GM12801 (cell line): ENCODE measurements around the gene PRLR.

Experiments used
- CTCF ChIP-seq: IDR thresholded peaks from one replicate; pipeline ENCODE4 v1.5.1; 2011; ENCODE audit warnings: control low read depth; ENCODE audit not compliant: insufficient read length; ENCODE audit errors: extremely low read depth

The PRLR gene

DNA sequence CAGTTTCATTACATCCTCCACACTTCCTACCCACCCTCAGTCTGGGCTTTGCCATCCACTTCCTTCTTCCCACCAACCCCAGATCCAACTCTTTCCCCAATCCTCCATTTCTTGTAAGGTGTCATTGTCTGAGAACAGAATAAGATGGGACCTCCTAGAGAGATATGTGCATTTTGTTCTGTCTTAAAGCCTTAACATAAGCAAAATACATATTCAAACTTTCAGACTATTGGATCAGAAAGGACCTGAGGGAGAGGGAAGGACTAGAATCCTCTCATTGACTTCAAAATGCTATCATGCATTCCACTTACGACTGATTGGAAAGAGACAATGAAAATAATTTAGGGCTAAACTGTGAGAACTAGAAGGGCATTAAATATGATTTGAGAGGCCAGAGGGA is 225.5 kb downstream of the PRLR start:
- no peak for TF ChIP-seq CTCF

- no peak for TF ChIP-seq CTCF
Observed at GRCh38 chr5:35004200-35004599, 226.1 kb downstream of the PRLR start.

DNA sequence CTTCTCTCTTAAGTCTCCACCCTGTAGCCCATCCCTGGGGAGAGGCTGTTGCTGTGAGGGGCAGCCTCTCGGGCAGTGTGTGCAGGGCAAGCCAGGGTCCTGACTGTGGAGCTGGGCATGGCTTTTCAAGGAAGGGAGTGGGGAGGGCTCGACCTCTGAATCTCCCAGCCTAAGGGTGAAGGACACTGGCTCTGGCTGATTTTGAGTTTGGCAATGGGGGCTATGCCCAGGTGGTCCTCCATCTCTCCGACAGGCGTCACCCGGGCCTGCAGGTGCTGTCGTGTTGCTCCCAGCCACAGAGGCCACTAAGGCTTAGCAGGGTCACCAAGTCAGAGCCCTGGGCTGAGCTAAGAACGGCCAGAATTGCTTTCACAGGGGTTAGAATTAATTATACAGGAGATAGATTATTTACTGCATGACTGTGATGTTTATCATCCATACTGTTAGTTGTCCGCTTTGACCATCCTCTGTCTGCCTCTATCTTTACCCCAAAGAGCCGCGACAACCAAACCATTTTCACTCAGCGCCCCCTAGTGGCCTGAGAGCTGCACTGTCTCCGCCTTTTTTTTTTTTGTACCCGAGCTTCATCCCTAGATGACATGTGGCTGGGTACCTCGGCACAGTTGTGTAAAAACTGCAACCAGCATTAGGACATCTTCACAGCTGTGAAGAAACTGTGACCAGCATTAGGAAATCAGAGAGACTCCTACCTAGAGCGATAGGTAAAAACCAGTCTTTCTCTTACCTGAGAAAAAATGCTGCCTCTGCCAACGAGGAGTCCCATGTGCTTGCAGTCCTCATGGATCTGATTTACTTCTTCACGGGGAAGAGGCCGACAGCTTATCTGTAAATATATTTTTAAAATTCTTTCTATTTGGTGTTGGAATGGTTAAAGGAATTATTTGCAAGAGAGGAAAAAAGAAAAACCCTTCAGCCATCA is 227.0 kb downstream of the PRLR start:
- peak; percentile 48 for TF ChIP-seq CTCF

DNA sequence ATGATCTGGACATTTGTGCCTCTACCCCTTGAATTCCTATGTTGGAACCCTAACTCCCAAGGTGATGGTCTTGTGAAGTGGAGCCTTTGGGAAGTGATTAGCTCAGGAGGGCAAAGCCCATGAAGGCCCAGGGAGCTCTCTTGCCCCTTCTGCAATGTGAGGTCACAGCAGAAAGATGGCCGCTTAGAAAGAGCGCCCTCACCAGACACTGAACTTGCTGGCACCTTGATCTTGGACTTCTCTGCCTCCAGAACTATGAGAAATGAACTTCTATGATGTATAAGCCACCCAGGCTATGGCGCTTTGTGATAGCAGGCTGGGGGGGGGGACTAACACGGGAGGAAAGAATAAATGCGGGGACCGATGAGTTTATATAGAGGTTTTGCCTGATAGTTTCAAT is 227.8 kb downstream of the PRLR start:
- TF ChIP-seq CTCF: no peak

DNA sequence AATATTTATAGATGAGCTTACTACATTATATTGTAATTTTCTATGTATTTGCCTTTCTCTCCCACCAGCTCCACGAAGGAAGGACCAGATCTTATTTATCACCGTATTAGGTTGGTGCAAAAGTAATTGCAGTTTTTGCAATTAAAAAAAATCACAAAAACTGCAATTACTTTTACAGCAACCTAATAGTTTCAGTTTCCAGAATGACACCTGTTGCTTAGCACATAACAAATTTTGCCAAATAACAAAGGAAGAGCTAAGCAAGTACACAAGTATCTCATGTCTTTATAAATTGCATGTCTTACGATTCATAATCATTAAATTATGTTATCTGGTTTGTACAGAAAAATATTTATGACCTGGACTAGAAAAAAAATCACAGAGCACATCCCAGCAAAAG is 228.4 kb downstream of the PRLR start:
- no peak for TF ChIP-seq CTCF
